Activated CD4-positive, alpha-beta memory T cell treated with anti-CD3 and anti-CD28 coated beads, Interleukin-2, amount 10 ng/mL, durations not matched to agents 7 days and 5 days (primary cell): Measurements from ENCODE around the gene ST3GAL5. TPM values are rescaled to one million over a fixed set of nuclear protein-coding genes. Genes with fewer than 3 reads are reported as not detected.
"Not testable (repeated sequence)": the region's sequence is repeated elsewhere in the genome, so short reads cannot be mapped to it uniquely, and the experiment has no call there.

ENCODE experiments used
- CTCF ChIA-PET: fragments of 350-600 bp; sonication (Branson Sonifier 250); formaldehyde crosslinking; loops from one replicate; lab custom pipeline; 2021; ENCODE audit warnings: antibody characterized with exemption, inconsistent platforms; lab: Charles Lee
- POLR2A ChIA-PET: fragments of 350-600 bp; sonication (Branson Sonifier 250); formaldehyde crosslinking; loops from one replicate; lab custom pipeline; 2021; ENCODE audit warnings: antibody characterized with exemption; lab: Charles Lee
- DNase-seq: peaks from one replicate; pipeline ENCODE4 v3.0.0-alpha.2; 2020
- H3K27ac Mint-ChIP-seq: one replicate; pipeline ENCODE4 v1.8.0; 2021; ENCODE audit warnings: mild to moderate bottlenecking, mixed read lengths
- H3K27me3 Mint-ChIP-seq: one replicate; pipeline ENCODE4 v1.8.0; 2021; ENCODE audit warnings: mixed read lengths
- H3K36me3 Mint-ChIP-seq: one replicate; pipeline ENCODE4 v1.8.0; 2021; ENCODE audit warnings: low read depth, mixed read lengths
- H3K4me1 Mint-ChIP-seq: one replicate; pipeline ENCODE4 v1.8.0; 2021; ENCODE audit warnings: mixed read lengths
- H3K4me3 Mint-ChIP-seq: one replicate; pipeline ENCODE4 v1.8.0; 2021; ENCODE audit warnings: mild to moderate bottlenecking, mixed read lengths
- H3K9me3 Mint-ChIP-seq: one replicate; pipeline ENCODE4 v1.8.0; 2021; ENCODE audit warnings: mixed read lengths
- total RNA-seq, 2 experiments: library from RNA; stranded (reverse); gene quantifications; one replicate each; pipeline ENCODE4 v1.2.3, GENCODE V29; 2021

Gene ST3GAL5
- total RNA-seq, 2 experiments from 2014 or later: 58.3 to 67.1 TPM

GRCh38 chr2:85887566-85888019, 1.2 kb downstream of the ST3GAL5 start:
- peaks cover 7% of the 10 kb centered on the region for H3K9me3 Mint-ChIP-seq
- H3K27me3 Mint-ChIP-seq: peaks cover 3% of the 10 kb centered on the region
- peak; percentile 67 for DNase-seq
- peaks cover 35% of the 10 kb centered on the region for H3K36me3 Mint-ChIP-seq
- ChIA-PET CTCF (interaction anchor here (1.0 to 7.9 kb wide), 25 partner anchors 13 to 560 kb away, joined by 3 to 150 read pairs (median 6); partner anchors contain the start of gene TGOLN2), POLR2A (interaction anchor here (0.7 to 6.2 kb wide), 21 partner anchors 8 to 308 kb away, joined by 3 to 64 read pairs (median 6); partner anchors contain the start of genes IMMT, POLR1A and PTCD3)
- H3K4me1 Mint-ChIP-seq: peaks cover 55% of the 10 kb centered on the region
- H3K4me3 Mint-ChIP-seq: peak overlapping the region; percentile 84
- H3K27ac Mint-ChIP-seq: peak overlapping the region; percentile 77

DNA sequence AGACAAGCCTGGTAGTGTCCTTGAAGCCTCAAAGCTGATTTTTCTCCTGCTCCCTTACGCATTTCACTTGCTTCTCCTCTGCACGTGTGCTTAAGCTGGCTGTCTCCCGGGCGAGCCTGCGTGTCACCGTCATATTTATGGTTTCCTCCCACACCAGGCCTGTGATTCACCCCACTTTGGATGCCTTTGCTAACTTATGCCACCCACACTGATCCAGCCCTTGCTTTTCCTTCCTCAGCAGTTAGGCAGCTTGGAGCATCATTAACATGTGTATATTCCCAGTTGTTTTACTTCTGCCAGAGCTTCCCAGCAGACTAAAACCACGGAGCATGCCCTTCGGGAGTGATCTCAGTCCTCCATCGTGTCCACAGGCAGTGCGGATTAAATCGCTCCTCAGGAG, 2.2 kb downstream of the ST3GAL5 start:
- H3K27me3 Mint-ChIP-seq: peaks cover 3% of the 10 kb centered on the region
- ChIA-PET POLR2A (interaction anchor here (1.3 to 6.2 kb wide), 6 partner anchors 35 to 219 kb away, joined by 4 to 64 read pairs (median 48); partner anchors contain the start of genes POLR1A and PTCD3), CTCF (interaction anchor here (0.7 to 7.9 kb wide), 17 partner anchors 9 to 202 kb away, joined by 3 to 150 read pairs (median 6); no protein-coding TSS in a partner anchor)
- H3K4me3 Mint-ChIP-seq: peak overlapping the region; percentile 84
- peaks cover 50% of the 10 kb centered on the region for H3K4me1 Mint-ChIP-seq
- DNase-seq: peak; percentile 42
- H3K27ac Mint-ChIP-seq: no peak overlapping the region
- peaks cover 10% of the 10 kb centered on the region for H3K9me3 Mint-ChIP-seq
- H3K36me3 Mint-ChIP-seq: peaks cover 44% of the 10 kb centered on the region

- peaks cover 15% of the 10 kb centered on the region for H3K9me3 Mint-ChIP-seq
- H3K4me3 Mint-ChIP-seq: no peak overlapping the region
- CTCF ChIA-PET: interaction anchor here (0.6 to 7.9 kb wide), 13 partner anchors 9 to 193 kb away, joined by 3 to 150 read pairs (median 6); no protein-coding TSS in a partner anchor
- no peak overlapping the region for H3K27ac Mint-ChIP-seq
- POLR2A ChIA-PET: interaction anchor here (1.5 to 6.2 kb wide), 4 partner anchors 34 to 220 kb away, joined by 4 to 64 read pairs (median 58); partner anchors contain the start of genes POLR1A and PTCD3
- peaks cover 53% of the 10 kb centered on the region for H3K4me1 Mint-ChIP-seq
- H3K27me3 Mint-ChIP-seq: peaks cover 3% of the 10 kb centered on the region
- H3K36me3 Mint-ChIP-seq: peaks cover 49% of the 10 kb centered on the region
- no peak for DNase-seq
Measured at GRCh38 chr2:85886141-85886540, 2.6 kb downstream of the ST3GAL5 start.

- H3K4me3 Mint-ChIP-seq, DNase-seq, H3K27ac Mint-ChIP-seq, H3K27me3 Mint-ChIP-seq, POLR2A ChIA-PET, CTCF ChIA-PET: not testable (repeated sequence)
- peaks cover 83% of the 10 kb centered on the region for H3K36me3 Mint-ChIP-seq
- H3K9me3 Mint-ChIP-seq: peaks cover 23% of the 10 kb centered on the region
- H3K4me1 Mint-ChIP-seq: peaks cover 53% of the 10 kb centered on the region
Measured at GRCh38 chr2:85881781-85882180, 7.0 kb downstream of the ST3GAL5 start.

GRCh38 chr2:85880716-85881328, 8.0 kb downstream of the ST3GAL5 start:
- H3K4me3 Mint-ChIP-seq, H3K27me3 Mint-ChIP-seq, POLR2A ChIA-PET, DNase-seq, H3K27ac Mint-ChIP-seq: not testable (repeated sequence)
- Mint-ChIP-seq H3K36me3 (peaks cover 74% of the 10 kb centered on the region), H3K9me3 (peaks cover 23% of the 10 kb centered on the region), H3K4me1 (peaks cover 43% of the 10 kb centered on the region)
- CTCF ChIA-PET: interaction anchor here (1.0 kb wide), 1 partner anchor 9 kb away, joined by 3 read pairs; no protein-coding TSS in a partner anchor

GRCh38 chr2:85878719-85879370, 9.9 kb downstream of the ST3GAL5 start:
- ChIA-PET CTCF (interaction anchor here (1.0 to 2.2 kb wide), 4 partner anchors 11 to 201 kb away, joined by 3 to 5 read pairs (median 4); no protein-coding TSS in a partner anchor), POLR2A (interaction anchor here (0.8 to 1.9 kb wide), 2 partner anchors 9 to 13 kb away, joined by 5 read pairs; partner anchors contain the start of gene ST3GAL5)
- H3K4me3 Mint-ChIP-seq: no peak overlapping the region
- H3K36me3 Mint-ChIP-seq: peaks cover 70% of the 10 kb centered on the region
- peaks cover 23% of the 10 kb centered on the region for H3K9me3 Mint-ChIP-seq
- H3K4me1 Mint-ChIP-seq: peaks cover 40% of the 10 kb centered on the region
- no peak overlapping the region for H3K27ac Mint-ChIP-seq
- no peak for DNase-seq
- H3K27me3 Mint-ChIP-seq: peaks cover 2% of the 10 kb centered on the region

DNA sequence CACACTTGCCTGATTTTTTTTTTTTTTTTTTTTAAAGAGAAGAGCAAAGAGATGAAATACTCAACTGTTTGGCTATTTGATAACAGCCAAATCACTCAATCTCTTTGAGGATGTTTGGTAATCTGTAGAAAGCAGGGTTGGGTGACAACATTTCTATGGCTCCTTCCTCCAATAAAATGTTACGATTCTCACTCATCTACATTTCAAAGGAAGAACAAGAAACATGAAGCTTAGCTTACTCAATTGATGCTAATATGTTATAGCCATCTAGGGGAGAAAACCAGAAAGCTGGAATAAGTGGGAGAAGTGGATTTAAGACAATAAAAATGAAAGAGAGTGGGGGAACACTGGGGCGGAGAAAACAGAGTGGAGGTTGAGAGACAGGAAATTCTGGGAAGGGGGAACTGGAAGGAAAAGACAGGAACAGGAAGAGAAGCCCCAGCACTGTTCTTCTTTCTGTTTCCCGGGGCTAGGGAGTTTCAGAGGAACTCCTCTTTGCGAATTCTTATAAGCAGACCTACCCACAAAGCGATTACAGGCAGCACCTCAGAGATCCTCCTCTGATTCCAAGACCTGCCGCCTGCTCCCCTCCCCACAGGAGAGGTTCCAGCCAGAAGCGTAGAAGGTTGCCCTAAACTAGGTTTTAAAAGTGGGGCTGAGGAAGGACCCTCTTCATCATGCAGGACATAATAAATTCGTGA, 13.3 kb downstream of the ST3GAL5 start:
- ChIA-PET POLR2A (no interaction called here), CTCF (interaction anchor here (0.7 to 1.1 kb wide), 3 partner anchors 48 to 123 kb away, joined by 3 to 4 read pairs (median 3); no protein-coding TSS in a partner anchor)
- Mint-ChIP-seq H3K4me1 (peaks cover 32% of the 10 kb centered on the region), H3K27me3 (peaks cover 2% of the 10 kb centered on the region), H3K27ac (no peak overlapping the region), H3K4me3 (no peak overlapping the region), H3K36me3 (peaks cover 47% of the 10 kb centered on the region), H3K9me3 (peaks cover 4% of the 10 kb centered on the region)
- DNase-seq: no peak

DNA sequence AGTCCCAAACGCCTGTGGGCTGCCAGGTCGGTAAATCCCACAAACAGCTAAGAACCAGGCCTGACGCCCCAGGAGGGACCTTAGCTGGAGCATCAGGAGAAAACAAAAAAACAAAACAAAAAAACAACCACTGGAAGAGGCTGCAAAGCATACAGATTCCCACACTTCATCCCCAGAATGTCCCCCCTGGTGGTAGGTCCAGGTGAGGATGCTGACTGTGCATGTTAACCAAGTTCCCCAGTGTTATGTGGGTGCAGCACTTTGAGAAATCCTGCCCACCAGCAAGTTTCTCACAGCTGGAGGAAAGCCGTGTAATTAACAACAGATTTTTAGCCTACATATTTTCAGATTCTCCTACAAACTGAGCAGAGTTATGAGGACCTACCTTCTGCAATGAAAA, 15.1 kb downstream of the ST3GAL5 start:
- Mint-ChIP-seq H3K9me3 (no peaks in the 10 kb centered on the region), H3K4me1 (peaks cover 20% of the 10 kb centered on the region), H3K27me3 (peaks cover 2% of the 10 kb centered on the region), H3K4me3 (no peak overlapping the region), H3K36me3 (peaks cover 40% of the 10 kb centered on the region), H3K27ac (no peak overlapping the region)
- ChIA-PET POLR2A (no interaction called here), CTCF (interaction anchor here (0.7 to 1.7 kb wide), 2 partner anchors 47 to 89 kb away, joined by 3 to 10 read pairs; no protein-coding TSS in a partner anchor)
- DNase-seq: no peak

DNA sequence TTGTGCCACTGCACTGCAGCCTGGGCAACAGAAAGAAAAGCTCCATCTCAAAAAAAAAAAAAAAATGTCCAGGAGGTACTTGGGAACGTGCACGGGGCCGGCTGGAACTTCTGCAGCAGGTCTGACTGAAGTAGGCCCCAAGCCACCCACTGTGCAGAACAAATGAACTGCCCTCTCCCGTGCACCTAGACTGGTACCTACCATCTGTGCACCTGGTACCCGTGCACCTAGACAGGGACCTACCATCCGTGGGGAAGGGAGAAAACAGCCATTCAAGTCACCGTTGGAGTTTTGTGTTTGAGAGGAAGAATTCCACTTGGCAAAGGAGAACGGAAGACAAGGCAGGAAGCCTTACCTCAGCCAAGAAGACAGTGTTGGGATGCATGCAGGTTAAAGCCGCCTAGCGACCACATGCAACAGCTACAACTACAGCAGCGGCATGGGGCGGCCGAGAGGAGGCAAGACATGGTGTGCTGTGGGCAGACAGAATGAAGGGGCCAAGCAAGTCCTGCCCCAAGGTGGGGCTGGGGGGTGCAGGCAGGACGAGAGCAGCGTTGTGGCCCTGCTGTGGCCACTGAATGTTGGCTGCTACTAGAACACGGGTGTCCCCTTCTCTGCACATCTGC, 16.1 kb downstream of the ST3GAL5 start:
- POLR2A ChIA-PET: no interaction called here
- no peak for DNase-seq
- Mint-ChIP-seq H3K9me3 (no peaks in the 10 kb centered on the region), H3K36me3 (peaks cover 36% of the 10 kb centered on the region), H3K27me3 (peaks cover 2% of the 10 kb centered on the region), H3K4me3 (no peak overlapping the region), H3K4me1 (peaks cover 19% of the 10 kb centered on the region), H3K27ac (no peak overlapping the region)
- CTCF ChIA-PET: interaction anchor here (1.7 to 1.9 kb wide), 2 partner anchors 45 to 46 kb away, joined by 4 to 10 read pairs; no protein-coding TSS in a partner anchor

GRCh38 chr2:85871494-85872164, 17.2 kb downstream of the ST3GAL5 start:
- Mint-ChIP-seq H3K27ac (no peak overlapping the region), H3K4me1 (peaks cover 23% of the 10 kb centered on the region), H3K27me3 (no peaks in the 10 kb centered on the region), H3K9me3 (no peaks in the 10 kb centered on the region), H3K4me3 (no peak overlapping the region), H3K36me3 (peaks cover 33% of the 10 kb centered on the region)
- POLR2A ChIA-PET: no interaction called here
- CTCF ChIA-PET: interaction anchor here (1.9 kb wide), 1 partner anchor 44 kb away, joined by 4 read pairs; no protein-coding TSS in a partner anchor
- no peak for DNase-seq

DNA sequence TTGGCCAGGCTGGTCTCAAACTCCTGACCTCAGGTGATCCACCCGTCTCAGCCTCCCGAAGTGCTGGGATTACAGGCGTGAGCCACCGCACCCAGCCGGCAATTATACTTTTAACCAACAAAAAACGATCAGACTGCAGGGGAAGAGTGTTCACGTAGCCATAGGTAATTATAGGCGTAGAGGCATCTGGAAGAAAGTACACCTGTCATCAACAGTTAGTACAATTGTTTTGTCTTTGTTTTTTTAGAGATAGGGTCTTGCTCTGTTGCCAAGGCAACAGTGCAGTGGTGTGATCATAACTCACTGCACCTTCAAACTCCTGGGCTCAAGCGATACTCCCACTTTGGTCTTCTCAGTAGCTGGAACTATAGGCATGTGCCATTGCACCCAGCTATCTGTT, 20.0 kb downstream of the ST3GAL5 start:
- Mint-ChIP-seq H3K27ac (no peak overlapping the region), H3K36me3 (peaks cover 47% of the 10 kb centered on the region), H3K4me3 (no peak overlapping the region), H3K9me3 (no peaks in the 10 kb centered on the region), H3K4me1 (peaks cover 35% of the 10 kb centered on the region), H3K27me3 (no peaks in the 10 kb centered on the region)
- DNase-seq: no peak
- POLR2A ChIA-PET: interaction anchor here (0.7 kb wide), 1 partner anchor 51 kb away, joined by 3 read pairs; no protein-coding TSS in a partner anchor
- CTCF ChIA-PET: interaction anchor here (0.7 to 2.1 kb wide), 4 partner anchors 19 to 805 kb away, joined by 3 to 6 read pairs (median 4); no protein-coding TSS in a partner anchor
